C4-2B (cell line): ENCODE measurements around the gene DLX3.

Source experiments
- CTCF ChIP-seq: fragments of 450-650 bp; conservative IDR thresholded peaks from 2 replicates; pipeline ENCODE4 v1.5.1; 2017; ENCODE audit warnings: mild to moderate bottlenecking
- ZFX ChIP-seq: fragments of 450-650 bp; IDR thresholded peaks from 2 replicates; pipeline ENCODE4 v1.6.1; 2017

DNA sequence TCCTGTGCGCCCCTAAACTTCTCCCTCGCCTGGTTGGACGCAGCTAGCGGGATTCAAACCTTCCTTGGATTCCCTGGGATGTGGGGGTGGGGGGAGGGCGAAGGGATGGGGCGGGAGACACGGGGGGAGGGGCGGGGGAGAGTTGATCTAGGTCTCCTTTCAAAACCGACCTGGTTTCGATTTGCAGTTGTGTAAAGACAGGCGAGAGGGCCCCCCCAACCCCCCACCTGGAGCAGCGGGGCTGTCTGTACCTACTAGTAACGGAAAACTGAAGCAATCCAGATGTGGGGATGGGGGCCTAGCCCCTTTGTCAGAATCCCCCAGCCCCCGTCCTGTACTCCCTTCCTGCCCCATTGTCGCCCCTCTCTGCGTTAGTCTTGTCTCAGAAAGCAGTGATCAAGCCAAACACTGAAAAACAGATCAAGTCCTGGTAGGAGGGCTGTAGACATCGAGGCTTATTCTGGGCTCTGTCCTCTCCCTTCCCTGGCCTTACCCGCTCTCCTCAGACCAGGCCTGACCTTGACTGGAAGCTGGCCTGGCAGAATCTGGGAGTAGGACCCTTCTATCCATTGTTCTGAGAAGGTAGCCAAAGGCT, 25.1 kb downstream of the DLX3 start:
- TF ChIP-seq CTCF: no peak
- TF ChIP-seq ZFX: no peak
